Measurements from ENCODE around the gene CCDC85C. TPM values are rescaled to one million over a fixed set of nuclear protein-coding genes. Genes with fewer than 3 reads are reported as not detected.

The CCDC85C gene
- total and polyA plus RNA-seq, 3 donors from 2014 or later = 25.6 to 28.3 (median 26.4) TPM

DNA sequence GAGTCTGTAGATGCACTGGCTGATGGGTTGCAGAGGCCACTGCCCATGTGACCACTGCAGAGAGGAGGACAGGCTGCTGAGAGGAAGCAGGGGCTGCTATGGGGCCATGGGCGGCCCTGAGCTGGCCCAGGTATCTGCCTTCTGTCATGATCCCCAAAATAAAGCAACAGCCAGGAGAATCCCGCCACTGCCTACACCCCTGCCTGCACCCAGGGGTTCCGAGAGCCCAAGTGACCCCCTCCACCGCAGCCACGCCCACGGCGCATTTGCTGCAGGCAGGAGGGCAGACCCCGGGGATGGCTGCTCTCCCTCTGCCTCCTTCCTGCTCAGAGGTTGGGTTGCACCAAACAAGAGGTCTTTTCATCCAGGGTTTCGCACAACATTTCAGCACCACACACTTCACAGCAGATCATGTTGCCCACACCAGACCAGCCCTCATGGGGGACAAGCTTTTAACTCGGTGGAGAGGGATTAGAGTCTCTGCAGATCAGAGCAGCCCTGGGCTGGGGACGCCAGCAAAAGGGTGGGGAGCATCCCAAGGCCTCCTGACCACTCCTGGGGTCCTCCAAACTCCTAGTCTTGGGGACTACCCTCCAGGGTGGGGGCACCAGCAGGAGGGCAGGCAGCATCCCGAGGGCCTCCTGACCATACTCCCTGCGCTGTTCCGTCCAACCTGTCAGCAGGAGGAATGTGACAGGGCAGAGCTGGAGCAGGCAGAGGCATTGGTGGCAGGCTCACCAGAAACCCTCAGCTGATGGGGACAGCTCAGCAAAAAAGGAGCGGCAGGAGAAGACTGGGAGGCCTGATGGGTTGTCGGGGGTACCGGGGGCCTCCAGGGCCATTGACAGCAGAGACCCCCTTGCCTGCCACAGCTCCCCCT lies 14.1 kb downstream of the CCDC85C start:
- DNase-seq = no peak

DNA sequence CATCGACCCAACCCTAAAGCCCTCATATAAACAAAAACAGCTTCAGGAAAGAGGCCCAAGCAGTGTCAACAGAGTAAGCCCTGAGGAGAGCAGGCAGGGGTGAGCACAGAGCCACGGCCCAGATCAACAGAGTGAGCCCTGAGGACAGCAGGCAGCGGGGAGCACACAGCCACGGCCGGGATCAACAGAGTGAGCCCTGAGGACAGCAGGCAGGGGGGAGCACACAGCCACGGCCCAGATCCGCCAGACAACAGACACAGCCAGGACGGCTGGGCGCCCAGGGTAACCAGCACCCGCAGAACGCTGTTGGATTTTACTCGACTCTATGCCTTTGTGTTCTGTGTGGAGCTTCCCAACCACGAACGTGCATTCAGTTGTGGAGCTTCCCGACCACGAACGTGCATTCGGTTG lies 15.0 kb downstream of the CCDC85C start:
- H3K27me3 ChIP-seq = no peaks in the 10 kb centered on the region
- no peaks in the 10 kb centered on the region for H3K36me3 ChIP-seq (ENCODE audit: low read depth, missing control alignments)
- TF ChIP-seq POLR2A (IDR thresholded peaks at IDR 0.05) = no peak
- TF ChIP-seq CTCF (IDR thresholded peaks at IDR 0.05) = no peak
- 88 to 89% methylated on average over 17 to 18 of the region's 18 CpGs for WGBS, 2 donors
- intact Hi-C loops (cut with DNase I; ENCODE audit: low total_unique reads) = no loop called here
- no peak overlapping the region for H3K4me3 ChIP-seq
- peaks cover 12% of the 10 kb centered on the region for H3K4me1 ChIP-seq
- no peaks in the 10 kb centered on the region for H3K9me3 ChIP-seq
- no peak for DNase-seq
- H3K27ac ChIP-seq = no peak overlapping the region

More for the DNA sequence above, 14.1 kb downstream of the CCDC85C start:
- no peaks in the 10 kb centered on the region for H3K9me3 ChIP-seq
- H3K4me1 ChIP-seq = peaks cover 12% of the 10 kb centered on the region
- WGBS, 2 donors = 88 to 94% methylated on average over 2 to 17 of the region's 17 CpGs
- H3K27ac ChIP-seq = no peak overlapping the region
- no peak for TF ChIP-seq CTCF (IDR thresholded peaks at IDR 0.05)
- no peak for TF ChIP-seq POLR2A (IDR thresholded peaks at IDR 0.05)
- no peaks in the 10 kb centered on the region for H3K36me3 ChIP-seq (ENCODE audit: low read depth, missing control alignments)
- intact Hi-C loops (cut with DNase I; ENCODE audit: low total_unique reads) = no loop called here
- H3K4me3 ChIP-seq = no peak overlapping the region
- H3K27me3 ChIP-seq = no peaks in the 10 kb centered on the region

DNA sequence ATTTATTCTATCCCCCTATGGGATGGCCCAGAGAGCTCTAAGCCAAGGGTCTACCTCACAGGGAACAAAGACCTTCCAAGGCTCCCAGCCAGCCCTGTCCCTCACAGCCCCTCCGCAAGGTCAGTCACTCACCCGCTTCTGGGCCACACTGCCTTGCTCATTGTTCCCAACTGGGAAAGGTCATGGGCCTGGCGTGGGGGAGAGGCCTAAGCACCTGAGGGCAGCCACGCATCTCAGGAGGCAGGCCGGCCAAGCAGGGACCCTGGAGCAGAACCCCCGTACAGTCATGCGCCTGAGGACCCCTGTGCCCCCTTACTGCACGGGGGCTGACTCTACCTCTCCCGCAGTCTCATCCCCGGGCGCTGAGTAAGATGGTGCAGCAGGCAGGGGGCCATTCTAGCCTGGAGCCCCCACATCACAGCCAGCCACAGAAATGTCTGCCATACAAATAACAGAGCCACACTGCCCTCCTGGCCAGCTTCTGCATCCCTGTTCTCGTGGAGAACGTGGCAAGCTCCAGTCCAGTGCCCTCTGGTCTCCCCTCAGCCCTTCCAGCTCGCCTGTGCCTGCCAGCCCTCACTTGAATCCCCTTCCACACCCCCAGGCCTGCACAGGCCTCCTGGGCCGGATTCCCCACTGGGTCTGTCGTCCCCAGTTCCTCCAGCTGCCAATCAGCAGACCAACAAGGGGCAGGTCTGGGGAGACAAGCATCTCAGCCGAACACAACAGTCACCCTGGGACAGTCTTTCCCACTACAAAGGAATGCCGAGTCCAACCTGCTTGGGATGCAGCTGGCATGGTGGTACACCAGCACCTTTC lies 16.3 kb downstream of the CCDC85C start:
- intact Hi-C loops (cut with DNase I; ENCODE audit: low total_unique reads) = no loop called here
- Histone ChIP-seq H3K27ac (no peak overlapping the region), H3K4me1 (peaks cover 12% of the 10 kb centered on the region), H3K27me3 (no peaks in the 10 kb centered on the region), H3K36me3 (ENCODE audit: low read depth, missing control alignments) (no peaks in the 10 kb centered on the region), H3K4me3 (no peak overlapping the region), H3K9me3 (no peaks in the 10 kb centered on the region)
- WGBS, 2 donors = 96 to 98% methylated on average over 11 to 18 of the region's 18 CpGs
- DNase-seq = no peak
- TF ChIP-seq POLR2A (IDR thresholded peaks at IDR 0.05) = no peak
- TF ChIP-seq CTCF (IDR thresholded peaks at IDR 0.05) = no peak

- intact Hi-C loops (cut with DNase I; ENCODE audit: low total_unique reads) = no loop called here
- no peak for TF ChIP-seq CTCF (IDR thresholded peaks at IDR 0.05)
- TF ChIP-seq POLR2A (IDR thresholded peaks at IDR 0.05) = no peak
- H3K27ac ChIP-seq = no peak overlapping the region
- peaks cover 12% of the 10 kb centered on the region for H3K4me1 ChIP-seq
- H3K36me3 ChIP-seq (ENCODE audit: low read depth, missing control alignments) = no peaks in the 10 kb centered on the region
- no peak for DNase-seq
- H3K9me3 ChIP-seq = no peaks in the 10 kb centered on the region
- H3K27me3 ChIP-seq = no peaks in the 10 kb centered on the region
- 74 to 82% methylated on average over 5 to 13 of the region's 13 CpGs for WGBS, 2 donors
- H3K4me3 ChIP-seq = no peak overlapping the region
These were observed 17.1 kb downstream of the CCDC85C start for GRCh38 chr14:99586761-99587459.

All from testis (tissue), 3 donors.